Islet of Langerhans (tissue), 1 donor: Measurements from ENCODE around the gene CREB3L2.

Experiments used
- FAIRE-seq: peaks from one replicate; lab custom pipeline; 2011; peaks lifted over from hg19 to GRCh38; lab: Jason Lieb, UNC

Gene CREB3L2

GRCh38 chr7:137895301-137896221 is 106.3 kb downstream of the CREB3L2 start:
- no peak for FAIRE-seq

GRCh38 chr7:137893143-137893742 is 108.6 kb downstream of the CREB3L2 start:
- no peak for FAIRE-seq

DNA sequence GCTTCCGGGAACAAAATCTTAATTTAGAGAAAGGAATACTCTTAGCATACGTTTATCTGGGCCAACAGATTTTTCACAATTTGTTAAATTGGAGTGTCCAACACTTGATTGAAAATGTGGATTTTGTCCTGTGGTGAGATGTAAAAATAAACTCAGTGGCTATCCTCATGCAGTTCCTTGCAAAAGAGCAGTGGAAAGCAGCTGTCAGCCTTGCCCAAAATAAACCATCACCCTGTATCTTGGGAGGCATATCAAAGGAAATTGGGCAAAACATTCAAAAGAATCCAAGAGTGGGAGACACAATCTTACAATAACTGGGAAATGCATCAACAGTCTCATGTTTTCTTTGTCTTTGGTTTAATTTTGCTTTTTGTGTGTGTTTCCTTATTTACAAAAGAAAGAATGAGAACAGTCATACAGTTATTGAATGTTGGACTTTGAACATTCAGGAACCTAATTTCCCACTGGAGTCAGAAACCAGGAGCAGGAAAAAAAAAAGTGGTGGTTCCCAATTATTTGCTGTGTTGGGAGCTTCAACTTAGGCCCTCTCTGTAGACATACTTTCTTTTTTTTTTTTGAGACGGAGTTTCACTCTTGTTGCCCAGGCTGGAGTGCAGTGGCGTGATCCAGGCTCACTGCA is 110.8 kb downstream of the CREB3L2 start:
- FAIRE-seq = no peak

DNA sequence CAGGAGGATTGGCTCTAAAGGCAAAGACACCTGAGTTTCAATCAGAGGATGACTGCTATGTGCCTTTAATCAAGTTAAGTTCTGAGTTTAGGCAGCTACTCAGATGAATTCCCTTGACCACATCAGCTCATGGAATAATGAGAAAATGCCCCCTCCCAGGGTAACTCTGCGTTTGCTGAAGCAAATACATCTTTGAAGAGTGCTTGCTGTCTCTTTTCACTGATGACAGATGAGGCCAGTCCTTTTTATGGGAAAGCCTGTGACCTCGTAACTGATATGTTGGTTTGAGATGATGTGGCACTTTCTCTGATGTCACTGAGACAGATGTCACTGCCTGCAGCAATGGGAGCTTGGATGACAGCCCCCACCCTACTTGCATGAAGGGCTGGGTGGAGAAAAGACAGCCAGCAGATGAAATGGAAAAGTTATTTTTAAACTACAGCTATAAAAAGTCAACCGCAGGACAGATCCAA is 111.4 kb downstream of the CREB3L2 start:
- FAIRE-seq = no peak

DNA sequence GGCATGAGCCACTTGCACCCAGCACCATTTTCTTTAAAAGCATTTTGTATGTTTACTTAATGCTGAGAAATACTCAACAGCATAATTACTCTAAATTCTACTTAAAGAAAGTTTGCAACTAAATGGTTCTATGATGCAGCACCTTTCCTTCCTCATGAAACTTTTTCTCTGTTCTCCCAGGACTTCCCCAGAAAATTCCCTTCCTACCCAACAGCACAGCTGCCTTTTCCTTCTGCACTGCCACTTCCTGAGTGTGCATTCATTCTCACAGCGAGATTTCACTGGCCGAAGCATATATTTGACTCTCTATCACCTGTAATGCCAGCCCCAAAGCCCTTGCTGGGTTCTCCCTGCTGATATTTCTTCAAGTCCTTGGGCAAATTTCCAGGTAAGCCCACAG is 113.6 kb downstream of the CREB3L2 start:
- no peak for FAIRE-seq

GRCh38 chr7:137886746-137887145 is 115.1 kb downstream of the CREB3L2 start:
- no peak for FAIRE-seq

DNA sequence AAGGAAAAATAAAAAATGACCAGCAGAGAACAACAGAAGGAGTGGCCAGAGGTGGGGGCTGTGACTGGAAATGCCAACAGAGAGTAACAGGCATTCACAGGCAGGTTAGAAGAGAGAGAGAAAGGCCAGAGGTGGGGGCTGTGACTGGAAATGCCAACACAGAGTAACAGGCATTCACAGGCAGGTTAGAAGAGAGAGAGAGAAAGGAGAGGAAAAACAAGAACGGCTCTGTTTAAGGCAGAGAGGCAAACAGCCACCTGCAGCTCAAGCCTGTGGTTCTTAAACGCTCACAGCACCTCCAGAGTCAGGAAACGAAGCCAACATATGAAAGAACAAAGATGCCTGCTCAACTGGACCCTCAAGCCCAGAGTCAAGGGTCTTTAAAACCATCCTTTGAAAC is 115.6 kb downstream of the CREB3L2 start:
- no peak for FAIRE-seq

GRCh38 chr7:137885678-137886077 is 116.2 kb downstream of the CREB3L2 start:
- FAIRE-seq = no peak

DNA sequence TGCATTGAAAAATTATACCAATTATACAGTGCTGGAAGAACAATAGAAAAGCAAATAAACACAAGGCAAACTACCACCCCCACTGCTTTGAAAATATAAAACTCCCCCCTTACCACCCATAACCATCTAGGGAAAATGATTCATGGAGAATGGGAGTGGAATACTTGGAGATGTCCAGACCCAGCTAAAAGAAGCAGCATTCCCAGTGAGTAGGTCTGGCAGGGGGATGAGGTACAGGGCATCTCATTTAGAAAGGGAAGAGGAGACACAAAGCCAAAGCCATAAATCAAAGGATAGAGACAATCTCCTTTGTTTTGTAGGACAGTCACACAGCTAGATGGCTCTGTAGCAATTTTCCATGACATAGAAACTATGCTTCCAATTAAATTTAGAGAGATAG is 119.1 kb downstream of the CREB3L2 start:
- no peak for FAIRE-seq

DNA sequence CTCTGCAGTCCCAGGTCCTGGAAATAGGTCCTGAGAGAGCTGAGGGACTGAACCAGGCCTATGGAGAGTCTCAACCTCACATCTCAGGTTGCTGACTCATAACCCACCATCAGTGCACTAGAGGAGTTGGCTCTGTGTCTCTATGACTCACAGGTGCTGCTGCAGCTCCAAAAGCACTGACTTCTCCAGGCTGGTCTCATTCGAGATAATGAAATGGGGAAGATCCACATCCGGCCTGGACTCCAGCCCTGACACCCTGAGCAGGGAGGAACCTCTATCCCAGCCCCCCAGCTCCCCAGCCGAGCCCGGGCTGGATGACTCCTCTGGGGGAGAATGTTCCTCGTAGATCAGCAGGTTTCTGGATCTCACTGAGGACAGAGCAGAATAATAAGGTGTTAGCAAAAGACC is 119.6 kb downstream of the CREB3L2 start:
- no peak for FAIRE-seq

- FAIRE-seq = no peak
Observed at GRCh38 chr7:137881607-137882260, 120.2 kb downstream of the CREB3L2 start.

DNA sequence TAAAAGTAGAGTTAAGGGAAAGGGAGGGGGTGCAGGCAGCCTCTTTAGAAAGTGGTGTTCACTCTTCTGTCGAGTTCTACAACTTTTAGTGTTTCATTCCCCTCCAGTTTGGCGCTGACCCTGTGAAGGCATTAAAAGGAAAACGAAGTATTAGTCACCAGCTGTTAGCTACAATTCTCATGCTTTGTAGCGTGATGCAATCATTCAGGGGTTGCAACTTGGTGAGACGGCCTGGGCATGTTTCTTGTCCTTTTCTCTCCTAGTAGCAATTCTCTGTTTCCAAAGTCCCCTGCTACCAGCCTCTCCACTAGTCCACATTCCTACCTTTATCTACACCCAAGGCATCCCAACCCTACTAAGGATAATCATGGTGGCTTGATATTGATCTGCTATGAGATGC is 121.5 kb downstream of the CREB3L2 start:
- no peak for FAIRE-seq

DNA sequence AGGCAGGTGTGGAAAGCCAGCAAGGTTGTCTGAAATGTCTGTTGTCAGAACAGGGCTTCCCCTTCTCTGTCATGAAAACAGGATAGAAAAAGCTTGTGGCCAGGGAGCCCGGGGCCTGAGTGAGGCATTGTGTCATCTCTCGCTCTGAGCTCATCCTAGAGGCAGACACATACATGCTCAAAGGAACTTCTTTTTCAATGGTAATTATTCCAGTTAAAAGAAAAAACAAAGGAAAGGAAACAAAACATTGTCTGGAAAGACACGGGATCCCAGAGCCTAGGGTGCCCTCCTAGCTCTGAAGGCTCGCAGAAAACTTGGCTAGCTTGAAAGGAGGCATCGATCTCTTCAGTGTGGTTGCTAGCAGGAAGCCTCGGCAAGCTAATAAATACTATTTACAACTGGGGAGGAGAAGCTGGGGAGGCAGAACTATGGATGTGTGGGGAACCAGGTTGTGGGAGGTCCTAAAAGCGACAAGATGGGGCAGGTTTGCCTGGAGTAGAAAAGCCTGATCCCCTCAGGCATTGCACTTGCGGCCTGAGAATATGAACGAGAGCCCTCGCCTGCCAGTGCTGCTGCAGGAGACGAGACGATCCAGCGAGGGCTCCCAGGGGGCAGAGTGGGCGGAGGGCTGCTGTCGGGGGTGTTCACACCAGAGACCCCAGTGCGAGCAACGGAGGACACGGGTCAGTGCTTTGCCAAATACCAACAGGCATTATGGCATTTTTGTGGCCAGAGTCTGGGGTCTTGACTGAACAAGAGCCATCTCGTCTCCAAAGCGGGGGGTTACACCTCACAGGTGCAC is 122.3 kb downstream of the CREB3L2 start:
- no peak for FAIRE-seq

- no peak for FAIRE-seq
Observed at GRCh38 chr7:137878333-137878961, 123.4 kb downstream of the CREB3L2 start.

- FAIRE-seq = no peak
Observed at GRCh38 chr7:137877027-137877675, 124.7 kb downstream of the CREB3L2 start.

DNA sequence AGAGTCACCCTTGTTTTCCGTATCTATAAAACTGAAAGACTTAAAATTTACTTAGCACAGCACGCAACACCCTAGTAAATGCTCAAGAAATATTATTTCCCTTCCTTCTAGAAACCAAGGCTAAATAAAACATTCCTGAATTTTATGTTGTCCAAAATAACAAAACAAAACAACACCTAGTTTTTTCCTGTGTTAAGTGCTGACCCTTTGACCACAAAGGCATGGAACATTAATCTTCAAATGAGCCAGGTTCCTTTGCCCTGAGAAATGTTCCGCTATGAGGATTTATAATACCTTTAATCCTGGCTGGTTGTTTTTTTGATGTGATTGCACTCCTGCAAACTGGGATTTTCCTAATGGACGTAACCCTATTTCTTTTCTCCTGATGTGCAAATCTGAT is 126.1 kb downstream of the CREB3L2 start:
- no peak for FAIRE-seq

- no peak for FAIRE-seq
Observed at GRCh38 chr7:137873979-137874777, 127.7 kb downstream of the CREB3L2 start.

GRCh38 chr7:137873524-137873923 is 128.4 kb downstream of the CREB3L2 start:
- no peak for FAIRE-seq

DNA sequence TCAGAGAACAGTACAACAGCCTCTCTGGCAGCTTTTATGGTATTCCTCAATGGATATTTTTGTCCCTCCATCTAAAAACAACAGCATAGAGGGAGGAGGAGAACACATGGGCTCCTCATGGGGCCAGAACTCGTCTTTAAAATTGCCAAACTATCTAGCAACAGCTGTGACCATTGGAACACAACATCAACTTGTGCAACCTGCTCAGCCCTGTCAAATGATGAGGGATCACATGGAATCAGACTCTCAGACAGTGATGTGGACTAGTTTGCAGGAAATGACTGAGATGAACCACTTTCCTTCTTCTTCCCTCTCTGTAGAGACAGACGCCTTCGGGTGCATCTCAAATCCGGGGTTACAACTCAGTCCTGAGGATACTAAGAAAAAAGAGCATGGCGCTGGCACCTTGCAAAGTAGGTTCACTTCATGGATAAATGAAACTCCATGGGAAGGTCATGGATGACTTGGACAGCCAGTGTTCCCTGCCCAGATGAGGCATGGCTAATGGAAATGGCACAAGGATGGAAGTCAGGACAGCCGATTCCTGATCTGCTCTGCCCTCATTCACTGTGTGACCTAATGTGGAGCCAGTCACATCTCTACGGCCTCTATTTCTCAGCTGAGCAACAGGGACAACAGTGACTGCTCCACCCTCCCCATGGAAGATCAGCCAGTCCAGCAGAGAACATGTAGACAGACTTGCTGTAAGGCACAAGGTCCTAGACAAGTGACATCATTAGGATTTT is 130.5 kb downstream of the CREB3L2 start:
- FAIRE-seq = no peak
